Mucosa of gallbladder (tissue), 1 donor: Measurements from ENCODE around the gene TSPAN9. TPM values are rescaled to one million over a fixed set of nuclear protein-coding genes. Genes with fewer than 3 reads are reported as not detected.

Experiments used
- DNase-seq: peaks from one replicate; pipeline ENCODE4 v3.0.0-alpha.2; 2020; ENCODE audit warnings: low spot score
- total RNA-seq: library from RNA; stranded (reverse); gene quantifications from one replicate; pipeline ENCODE4 v1.2.1, GENCODE V29; 2021
- donor health status: DM: no; HTN: no; CAD: no.

Gene TSPAN9
- total RNA-seq, 1 donor from 2014 or later = 38.7 TPM

GRCh38 chr12:3250034-3250433 lies 172.9 kb downstream of the TSPAN9 start:
- no peak for DNase-seq

GRCh38 chr12:3250576-3250975 lies 173.4 kb downstream of the TSPAN9 start:
- DNase-seq = no peak

DNA sequence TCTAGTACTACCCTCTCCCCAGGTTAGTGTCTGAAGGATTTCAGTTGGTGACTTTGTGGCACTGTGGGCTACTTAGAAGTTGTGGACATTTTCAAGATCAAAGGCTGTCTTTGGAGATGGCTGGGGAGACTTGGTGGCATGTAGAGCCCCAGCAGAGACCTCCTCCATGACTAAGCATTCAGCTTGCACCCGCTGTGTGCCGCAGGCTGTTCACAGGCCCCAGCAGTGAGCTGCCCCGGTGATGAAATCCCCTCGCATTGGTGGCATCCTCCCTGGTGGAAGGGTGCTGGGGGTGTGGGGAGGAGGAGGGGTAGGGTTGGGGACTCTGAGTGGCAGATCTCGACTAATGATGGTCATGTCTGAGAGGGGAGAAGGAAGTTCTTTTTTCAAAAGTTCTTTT lies 173.9 kb downstream of the TSPAN9 start:
- no peak for DNase-seq

- DNase-seq = no peak
Observed at GRCh38 chr12:3251691-3252090, 174.5 kb downstream of the TSPAN9 start.

DNA sequence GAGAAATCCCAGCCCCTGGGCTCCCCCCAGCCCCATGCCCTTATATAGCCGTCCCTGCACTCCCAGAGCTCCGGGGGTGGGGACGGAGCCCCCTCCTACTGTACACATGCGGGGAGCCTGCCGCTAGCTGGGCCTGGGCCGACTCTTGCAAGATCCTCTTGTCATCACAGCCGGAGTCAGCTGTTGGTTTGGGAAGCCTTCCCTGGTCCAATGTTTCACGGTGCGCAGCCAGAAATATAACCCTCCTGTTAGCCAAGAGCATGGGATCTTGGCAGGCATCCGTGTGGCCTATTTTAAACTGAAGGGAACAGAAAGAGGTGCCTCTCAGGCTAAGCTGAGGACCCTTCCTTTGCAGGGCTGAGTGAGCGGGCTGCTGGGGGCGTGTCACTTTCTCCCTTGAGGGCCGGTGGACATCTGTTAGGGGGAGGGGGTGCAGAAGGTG lies 175.3 kb downstream of the TSPAN9 start:
- DNase-seq = peak; percentile 83

DNA sequence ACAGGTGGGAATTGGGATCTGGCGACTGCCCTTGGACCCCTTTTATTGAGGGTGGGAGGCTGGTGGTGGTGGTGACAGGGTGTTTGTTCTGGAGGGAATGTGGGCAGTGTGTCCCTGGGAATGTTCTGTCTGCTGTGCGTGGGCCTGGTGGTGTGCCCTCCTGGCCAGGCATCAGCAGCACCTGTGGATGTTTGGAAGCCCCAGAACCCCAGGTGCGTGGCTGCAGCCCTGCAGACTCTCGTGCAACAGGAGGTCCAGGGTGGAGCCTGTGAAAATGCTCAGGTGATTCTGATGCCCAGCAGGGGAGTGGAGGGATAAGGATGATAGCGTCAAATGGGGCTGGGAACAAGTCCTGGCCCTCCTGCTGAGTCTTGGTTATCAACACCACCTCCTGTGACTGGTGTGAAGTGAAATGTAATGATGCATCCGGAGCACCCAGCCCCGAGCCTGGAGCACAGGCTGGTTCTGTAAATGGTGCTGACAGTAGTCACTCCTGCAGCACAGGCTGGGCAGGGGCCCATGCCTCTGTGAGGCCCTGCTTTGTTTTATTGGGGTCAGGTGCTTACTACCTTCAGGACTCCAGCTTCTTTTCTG lies 176.6 kb downstream of the TSPAN9 start:
- no peak for DNase-seq

DNA sequence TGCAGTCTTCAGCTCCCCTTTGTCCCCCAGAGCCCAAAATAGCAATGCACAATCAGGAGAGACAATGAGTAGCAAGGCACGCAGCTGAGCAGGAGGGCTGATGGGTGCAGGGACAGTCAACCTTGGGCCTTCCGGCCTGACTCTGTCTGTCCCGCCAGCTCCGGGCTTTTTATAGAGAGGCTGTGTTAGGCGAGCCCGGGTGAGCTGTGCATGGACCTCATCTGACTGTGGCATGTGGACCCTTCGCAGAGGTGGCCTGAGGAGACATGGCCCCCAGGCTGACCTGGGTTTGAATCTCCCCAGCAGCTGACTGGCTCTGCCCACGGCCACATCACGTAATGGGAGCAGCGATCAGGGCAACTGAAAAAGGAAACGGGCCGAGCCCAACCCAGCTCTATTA lies 177.9 kb downstream of the TSPAN9 start:
- DNase-seq = no peak

DNA sequence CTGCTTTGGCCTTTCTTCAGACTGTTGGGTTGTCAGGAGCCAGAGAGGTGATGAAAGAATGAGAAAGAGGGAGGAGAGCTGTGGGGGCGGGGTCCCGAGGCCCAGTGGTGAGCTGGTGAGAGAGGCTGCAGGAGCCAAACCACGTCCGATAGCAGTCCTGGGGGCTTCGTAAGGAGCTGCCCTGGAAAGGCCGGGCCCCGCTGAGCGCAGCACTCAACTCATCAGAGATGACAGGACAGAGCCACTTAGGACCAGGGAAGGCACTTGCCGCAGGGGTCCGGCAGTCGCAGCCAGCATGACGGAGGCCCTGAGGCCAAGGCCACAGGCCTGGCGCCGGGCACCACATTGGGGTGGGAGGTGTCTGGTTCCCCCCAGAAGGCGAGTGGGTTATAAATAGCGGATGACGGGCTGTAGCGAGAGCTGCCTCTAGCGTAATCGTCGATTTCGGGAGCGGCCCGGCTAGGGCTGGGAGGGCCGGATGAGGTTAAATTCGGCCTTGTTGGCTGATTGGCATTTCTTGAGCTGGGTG lies 179.0 kb downstream of the TSPAN9 start:
- no peak for DNase-seq

GRCh38 chr12:3257411-3257810 lies 180.2 kb downstream of the TSPAN9 start:
- no peak for DNase-seq

DNA sequence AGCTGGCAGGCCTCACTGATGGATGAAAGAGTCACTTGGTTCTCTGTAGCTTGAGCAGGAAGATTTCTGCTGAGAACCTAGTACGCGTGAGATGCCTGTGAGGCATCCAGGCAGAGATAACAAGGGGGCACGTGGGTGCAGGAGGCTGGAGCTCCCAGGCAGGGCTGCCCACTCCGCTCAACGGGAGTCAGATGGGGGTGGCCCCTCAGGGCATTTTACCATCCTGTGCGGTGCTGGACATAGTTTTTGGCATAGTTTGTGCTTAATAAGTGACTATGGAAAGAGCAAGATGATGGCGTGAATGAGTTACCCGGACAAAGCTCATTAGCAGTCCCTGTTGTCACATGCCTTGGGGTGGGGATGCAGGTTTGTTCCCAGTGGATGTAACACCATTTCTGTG lies 182.8 kb downstream of the TSPAN9 start:
- DNase-seq = no peak

DNA sequence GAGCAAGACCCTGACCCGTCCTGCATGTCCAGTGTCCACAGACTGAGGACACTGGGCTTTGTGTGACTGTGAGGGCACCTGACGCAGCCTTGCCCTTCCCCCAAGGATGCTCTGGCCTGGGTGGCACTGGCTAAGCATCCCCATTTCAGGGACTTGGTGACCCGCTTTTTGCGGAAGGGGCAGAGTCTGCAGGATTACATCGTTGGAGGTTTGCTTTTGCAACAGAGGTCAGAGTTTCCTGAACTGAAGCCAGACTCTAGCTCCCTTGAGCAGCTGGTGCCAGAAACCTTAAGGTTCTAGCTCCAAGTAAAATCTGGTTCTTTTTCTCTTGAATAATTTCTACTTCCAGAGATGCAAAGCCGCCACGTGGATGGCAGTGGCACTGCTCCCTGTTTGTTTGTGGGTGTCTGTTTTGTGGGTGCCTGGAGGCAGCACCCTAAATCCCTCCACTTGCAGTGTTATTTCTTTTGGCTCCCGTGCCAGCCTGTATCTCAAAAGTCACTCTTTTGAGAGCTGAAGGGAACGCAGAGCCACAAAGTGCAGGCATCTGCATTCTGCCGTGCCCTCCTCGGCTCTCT lies 184.7 kb downstream of the TSPAN9 start:
- no peak for DNase-seq

- DNase-seq = no peak
Observed at GRCh38 chr12:3262470-3262869, 185.3 kb downstream of the TSPAN9 start.

GRCh38 chr12:3263282-3263681 lies 186.1 kb downstream of the TSPAN9 start:
- no peak for DNase-seq

DNA sequence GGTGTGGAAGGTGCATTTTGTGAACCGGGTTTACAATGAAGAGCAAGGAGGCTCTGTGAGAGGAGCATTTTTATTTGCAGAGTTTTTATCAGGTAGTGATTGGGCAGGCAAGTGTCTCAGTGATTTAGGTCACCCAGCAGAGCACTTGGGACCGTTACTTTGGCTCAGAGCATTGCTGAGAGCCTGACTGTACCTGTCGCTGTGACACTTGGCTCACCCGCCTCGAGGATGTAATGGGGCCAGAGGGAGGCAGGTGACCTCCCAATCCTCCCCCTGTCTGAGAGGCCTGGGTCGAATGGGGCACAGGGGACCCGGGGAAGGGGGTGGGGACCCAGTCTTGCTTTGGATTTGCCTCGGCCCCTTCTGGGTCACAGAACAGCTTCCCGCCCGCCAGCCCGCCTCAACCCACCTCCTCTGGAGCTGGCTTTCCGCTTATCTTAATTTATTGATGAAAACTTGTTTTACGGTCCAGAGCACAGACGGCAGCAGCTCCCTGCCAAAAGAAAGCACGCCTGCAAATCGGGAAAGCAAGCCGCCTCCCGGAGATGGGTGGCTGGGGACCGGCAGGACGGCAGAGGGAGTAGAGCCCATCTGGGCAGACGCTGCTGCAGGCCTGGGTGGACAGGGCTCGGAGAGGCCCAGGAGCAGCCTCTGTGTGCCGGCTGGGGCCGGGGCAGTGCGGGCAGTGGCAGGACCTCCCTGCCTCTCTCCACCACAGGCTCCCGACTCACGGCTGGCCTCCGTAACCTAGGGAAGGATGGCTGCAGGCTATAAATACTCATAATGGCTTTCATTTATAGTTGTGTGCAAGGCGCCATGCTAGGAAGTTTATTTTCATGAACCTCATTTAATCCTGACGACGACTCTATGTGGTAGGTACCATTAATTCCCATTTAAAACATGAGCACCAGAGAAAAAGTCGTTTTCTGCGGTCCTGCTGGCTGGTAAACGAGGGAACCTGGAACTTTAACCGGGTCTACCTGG lies 187.1 kb downstream of the TSPAN9 start:
- DNase-seq = no peak

- DNase-seq = no peak
Observed at GRCh38 chr12:3265406-3265805, 188.2 kb downstream of the TSPAN9 start.

DNA sequence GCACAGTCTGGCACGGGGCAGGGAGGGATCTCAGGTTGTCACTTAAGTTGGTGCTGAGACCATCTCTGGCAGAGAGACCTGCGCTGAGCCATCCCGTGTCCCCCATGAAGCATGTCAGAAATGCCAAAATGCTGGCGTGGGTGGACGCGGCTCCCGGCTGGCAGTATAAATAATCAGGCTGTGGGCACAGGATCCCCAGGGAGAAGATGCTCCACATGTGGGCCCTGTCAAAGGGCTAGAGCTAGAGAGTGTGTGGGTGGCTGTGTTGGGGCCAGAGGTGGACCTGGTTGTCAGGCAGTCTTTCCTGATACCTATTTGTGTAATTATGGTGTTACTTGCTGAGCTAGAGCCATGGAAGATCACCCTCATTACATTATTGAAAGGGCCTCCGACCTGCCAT lies 189.5 kb downstream of the TSPAN9 start:
- no peak for DNase-seq

- DNase-seq = no peak
Observed at GRCh38 chr12:3267690-3268089, 190.5 kb downstream of the TSPAN9 start.

DNA sequence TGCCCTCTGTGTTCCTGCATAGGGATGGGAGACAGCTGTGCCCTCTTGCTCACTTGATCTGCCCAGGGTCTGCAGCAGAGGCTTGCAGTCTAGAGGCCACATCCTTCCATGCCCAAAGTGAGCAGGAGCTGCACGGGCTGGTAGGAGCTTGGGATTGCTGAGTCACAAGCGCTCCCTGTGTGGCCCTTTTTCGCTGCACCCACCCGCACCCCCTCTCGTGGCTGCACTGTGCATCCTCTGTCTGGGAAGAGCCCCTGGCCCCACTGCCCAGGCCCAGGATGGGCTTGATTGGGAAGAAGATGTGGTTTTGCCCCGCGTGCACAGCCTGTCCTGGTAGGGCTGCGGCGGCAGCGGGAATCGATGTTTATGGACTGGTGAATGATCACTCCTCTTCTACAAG lies 192.4 kb downstream of the TSPAN9 start:
- DNase-seq = no peak

- DNase-seq = no peak
Observed at GRCh38 chr12:3271146-3271545, 194.0 kb downstream of the TSPAN9 start.

DNA sequence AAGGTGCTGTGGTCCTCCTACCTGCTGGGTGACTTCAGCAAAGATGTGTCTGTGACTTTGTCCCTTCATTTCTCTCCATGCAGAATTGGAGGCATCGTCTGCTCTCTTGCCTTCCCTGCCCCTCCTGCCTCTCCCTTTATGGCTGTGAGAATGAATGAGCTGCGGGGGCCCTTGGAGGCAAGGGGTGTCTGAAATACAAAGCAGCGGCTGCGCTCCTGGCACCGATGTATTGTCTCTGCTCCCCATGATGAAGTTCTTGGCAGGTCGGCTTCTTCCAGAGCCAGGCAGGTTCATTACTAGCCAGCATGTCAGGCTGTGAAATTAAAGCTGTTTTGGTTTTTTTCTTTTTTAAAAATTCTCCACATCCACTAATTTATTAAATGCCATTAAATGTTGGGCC lies 194.5 kb downstream of the TSPAN9 start:
- DNase-seq = no peak

- DNase-seq = no peak
Observed at GRCh38 chr12:3272958-3273357, 195.8 kb downstream of the TSPAN9 start.

- DNase-seq = no peak
Observed at GRCh38 chr12:3273409-3273853, 196.3 kb downstream of the TSPAN9 start.
